Endodermal cell (in vitro differentiated cells): ENCODE results near the gene FAM174C. TPM values are rescaled to one million over a fixed set of nuclear protein-coding genes. Genes with fewer than 3 reads are reported as not detected.

Source experiments
- DNase-seq: peaks from one replicate; pipeline ENCODE4 v3.0.0-alpha.2; 2017
- H3K27ac ChIP-seq: 2 replicates; pipeline ENCODE4 v1.5.1; 2013; ENCODE audit warnings: mild to moderate bottlenecking, low read depth, low read length, moderate library complexity
- H3K27me3 ChIP-seq: 2 replicates; pipeline ENCODE4 v1.6.1; 2013; ENCODE audit warnings: mild to moderate bottlenecking, low read length, moderate library complexity; ENCODE audit not compliant: insufficient read depth, control insufficient read depth, poor library complexity, severe bottlenecking
- H3K36me3 ChIP-seq: 2 replicates; pipeline ENCODE4 v1.7.0; 2013; ENCODE audit warnings: mild to moderate bottlenecking, low read length, moderate library complexity; ENCODE audit not compliant: control insufficient read depth, insufficient read depth
- H3K4me1 ChIP-seq: one replicate; pipeline ENCODE4 v1.7.0; 2013; ENCODE audit warnings: low read length; ENCODE audit not compliant: control insufficient read depth, insufficient read depth
- H3K4me3 ChIP-seq: 2 replicates; pipeline ENCODE4 v1.5.1; 2013; ENCODE audit warnings: mild to moderate bottlenecking, low read length, moderate library complexity
- H3K9ac ChIP-seq: 2 replicates; pipeline ENCODE4 v1.6.1; 2013; ENCODE audit warnings: mild to moderate bottlenecking, low read length, moderate library complexity; ENCODE audit not compliant: poor library complexity, severe bottlenecking; ENCODE audit errors: extremely low read depth
- H3K9me3 ChIP-seq: 2 replicates; pipeline ENCODE4 v1.6.1; 2013; ENCODE audit warnings: mild to moderate bottlenecking, low read length, moderate library complexity; ENCODE audit not compliant: control insufficient read depth
- H3K27ac Mint-ChIP-seq: 2 replicates; pipeline ENCODE4 v1.8.0; 2020; ENCODE audit warnings: mixed read lengths
- H3K27me3 Mint-ChIP-seq: 2 replicates; pipeline ENCODE4 v1.8.0; 2021; ENCODE audit warnings: mild to moderate bottlenecking, mixed read lengths; ENCODE audit not compliant: insufficient read depth
- H3K36me3 Mint-ChIP-seq: 2 replicates; pipeline ENCODE4 v1.8.0; 2020; ENCODE audit warnings: low read depth, mixed read lengths
- H3K4me1 Mint-ChIP-seq: 2 replicates; pipeline ENCODE4 v1.8.0; 2020; ENCODE audit warnings: mixed read lengths
- H3K4me3 Mint-ChIP-seq: 2 replicates; pipeline ENCODE4 v1.8.0; 2020; ENCODE audit warnings: mild to moderate bottlenecking, moderate library complexity, mixed read lengths
- H3K9me3 Mint-ChIP-seq: 2 replicates; pipeline ENCODE4 v1.8.0; 2020; ENCODE audit warnings: mild to moderate bottlenecking, mixed read lengths
- CTCF ChIP-seq: fragments of 200-600 bp; sonication (generic); conservative IDR thresholded peaks from 2 replicates; pipeline ENCODE4 v1.5.0; 2021; ENCODE audit warnings: antibody characterized with exemption, mild to moderate bottlenecking
- WGBS, 2 experiments: methylation state at CpG; one replicate each; pipeline versions ENCODE4 v1.1.5 to v1.1.7; 2013; ENCODE audit warnings: missing lambda C conversion rate in 2 of 2, mixed read lengths in 1 of 2; ENCODE audit not compliant: insufficient coverage in 1 of 2, insufficient read length in 1 of 2; 5-methylcytosine and 5-hydroxymethylcytosine counted together
- total RNA-seq, 2 donors: library from RNA; stranded (reverse); fragmentation: NEBNext Ultra II Directional in 1 of 2; extraction: Animal tissue kit (Norgen Biotek cat#: 25700) in 1 of 2; gene quantifications; 2 replicates in 1 of 2; 3 replicates in 1 of 2; pipeline ENCODE4 v1.2.1, GENCODE V29; 2021

FAM174C gene
- total RNA-seq, 2 donors from 2014 or later: 45.1 to 46.0 TPM

- H3K9me3 Mint-ChIP-seq: no peaks in the 10 kb centered on the region
- Histone ChIP-seq H3K4me1 (peaks cover 17% of the 10 kb centered on the region), H3K27ac (peak overlapping the region; percentile 86), H3K27me3 (no peaks in the 10 kb centered on the region), H3K9me3 (no peaks in the 10 kb centered on the region), H3K9ac (peak overlapping the region; percentile 26), H3K36me3 (peaks cover 31% of the 10 kb centered on the region), H3K4me3 (no peak overlapping the region)
- no peak for TF ChIP-seq CTCF
- WGBS, 2 experiments: 37 to 38% methylated on average over 10 to 33 of the region's 33 CpGs
- peak overlapping the region; percentile 70 for H3K4me3 Mint-ChIP-seq
- peak overlapping the region; percentile 90 for H3K27ac Mint-ChIP-seq
- DNase-seq: no peak
- H3K27me3 Mint-ChIP-seq: no peaks in the 10 kb centered on the region
- H3K36me3 Mint-ChIP-seq: peaks cover 32% of the 10 kb centered on the region
- peaks cover 36% of the 10 kb centered on the region for H3K4me1 Mint-ChIP-seq
Measured at GRCh38 chr19:1259876-1260748, 15.2 kb upstream of the FAM174C start.

DNA sequence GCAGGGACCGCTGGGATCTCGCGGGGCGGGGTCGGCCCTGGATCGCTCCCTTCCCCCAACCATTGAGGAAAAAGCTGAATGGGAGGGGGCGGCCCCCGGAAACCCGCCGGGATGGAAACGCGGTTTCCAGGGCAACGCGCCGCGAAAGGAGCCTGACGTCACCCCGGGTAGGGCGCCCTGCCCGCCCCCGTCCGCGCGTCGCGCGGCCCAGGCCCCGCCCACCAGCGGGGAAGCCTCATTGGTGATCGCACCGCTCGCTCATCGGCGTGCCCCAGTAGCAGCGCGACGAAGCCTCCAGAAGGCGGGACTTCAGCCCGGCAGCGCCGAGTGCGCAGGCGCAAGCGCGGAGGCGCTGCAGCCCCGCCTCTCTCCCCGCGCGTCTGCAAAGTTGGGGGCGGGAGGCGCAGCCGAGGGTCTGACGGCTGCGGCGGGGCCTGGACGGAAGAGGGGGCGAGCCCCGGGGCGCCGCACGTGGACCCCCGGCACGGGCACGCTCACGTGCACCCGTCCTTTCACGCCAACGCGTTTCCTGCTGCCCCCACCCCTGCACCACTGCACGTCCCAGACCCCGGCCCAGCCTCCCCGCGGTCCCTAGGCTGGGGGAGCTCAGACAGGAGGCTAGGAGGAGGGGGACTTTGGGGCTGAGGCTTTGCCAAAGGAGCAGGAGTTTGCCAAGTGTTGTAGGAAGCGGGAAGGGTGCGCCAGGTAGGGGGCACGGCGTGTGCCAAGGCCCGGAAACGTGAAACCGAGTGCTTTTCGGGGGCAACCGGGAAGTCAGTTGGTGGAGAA lies 14.4 kb upstream of the FAM174C start:
- peaks cover 43% of the 10 kb centered on the region for H3K4me1 Mint-ChIP-seq
- peak overlapping the region; percentile 86 for H3K27ac ChIP-seq
- H3K9me3 Mint-ChIP-seq: no peaks in the 10 kb centered on the region
- H3K27me3 ChIP-seq: no peaks in the 10 kb centered on the region
- H3K9me3 ChIP-seq: no peaks in the 10 kb centered on the region
- no peak for TF ChIP-seq CTCF
- H3K27me3 Mint-ChIP-seq: no peaks in the 10 kb centered on the region
- peak overlapping the region; percentile 94 for H3K27ac Mint-ChIP-seq
- peaks cover 24% of the 10 kb centered on the region for H3K36me3 Mint-ChIP-seq
- peak overlapping the region; percentile 70 for H3K4me3 Mint-ChIP-seq
- H3K36me3 ChIP-seq: peaks cover 22% of the 10 kb centered on the region
- DNase-seq: peak; percentile 98
- H3K4me3 ChIP-seq: peak overlapping the region; percentile 84
- 1% methylated on average over 29 to 83 of the region's 83 CpGs for WGBS, 2 experiments
- H3K9ac ChIP-seq: peak overlapping the region; percentile 85
- H3K4me1 ChIP-seq: peaks cover 22% of the 10 kb centered on the region

- peak overlapping the region; percentile 81 for H3K27ac ChIP-seq
- no peaks in the 10 kb centered on the region for H3K27me3 Mint-ChIP-seq
- H3K36me3 ChIP-seq: peaks cover 20% of the 10 kb centered on the region
- peak overlapping the region; percentile 84 for H3K4me3 ChIP-seq
- DNase-seq: peak; percentile 82
- TF ChIP-seq CTCF: peak; percentile 57
- no peaks in the 10 kb centered on the region for H3K9me3 Mint-ChIP-seq
- WGBS, 2 experiments: 25 to 32% methylated on average over 13 to 14 of the region's 14 CpGs
- peak overlapping the region; percentile 94 for H3K27ac Mint-ChIP-seq
- H3K4me1 ChIP-seq: peaks cover 24% of the 10 kb centered on the region
- peak overlapping the region; percentile 85 for H3K9ac ChIP-seq
- no peaks in the 10 kb centered on the region for H3K27me3 ChIP-seq
- peaks cover 43% of the 10 kb centered on the region for H3K4me1 Mint-ChIP-seq
- peaks cover 19% of the 10 kb centered on the region for H3K36me3 Mint-ChIP-seq
- H3K9me3 ChIP-seq: no peaks in the 10 kb centered on the region
- H3K4me3 Mint-ChIP-seq: peak overlapping the region; percentile 70
Measured at GRCh38 chr19:1261538-1261797, 13.9 kb upstream of the FAM174C start.
